ENCODE results near the gene JMJD8. TPM values are rescaled to one million over a fixed set of nuclear protein-coding genes. Genes with fewer than 3 reads are reported as not detected.

Gene JMJD8
- polyA plus RNA-seq, 3 donors = 28.7 to 45.3 (median 33.5) TPM

- H3K4me1 Mint-ChIP-seq = peaks cover 26% of the 10 kb centered on the region
- H3K27ac ChIP-seq (ENCODE audit: low read depth in 1 of 2, low read length in 2 of 2) = peak overlapping the region; percentile 52 to 74
- intact Hi-C loops (cut with micrococcal nuclease) = loop anchor here (5.0 kb wide), 2 partner anchors 44 to 94 kb away; partner anchors contain the start of gene METTL26 (in 1 of the 2)
- peaks cover 10 to 20% (median 10%) of the 10 kb centered on the region in 3 donors for H3K27me3 Mint-ChIP-seq (ENCODE audit: low read depth in 3 of 3)
- H3K4me1 ChIP-seq (ENCODE audit: control insufficient read depth in 1 of 2, insufficient read depth in 2 of 2, low read length in 2 of 2) = peaks cover 38 to 63% of the 10 kb centered on the region in 2 donors
- peaks cover 10 to 20% of the 10 kb centered on the region in 2 donors for H3K36me3 ChIP-seq (replicated peaks in 1 of 2; ENCODE audit: control insufficient read depth in 1 of 2, insufficient read depth in 2 of 2, low read length in 2 of 2)
- peaks cover 2 to 15% of the 10 kb centered on the region in 2 donors for H3K27me3 ChIP-seq (ENCODE audit: control insufficient read depth in 2 of 2, insufficient read depth in 2 of 2, low read length in 2 of 2)
- H3K9me3 Mint-ChIP-seq = no peaks in the 10 kb centered on the region
- peak; percentile 22 for TF ChIP-seq CTCF (IDR thresholded peaks at IDR 0.05)
- H3K27ac Mint-ChIP-seq = peak overlapping the region in 5 of 7 donors; percentile 20 to 73 (median 50)
- peak overlapping the region; percentile 78 for H3K9ac ChIP-seq (ENCODE audit: insufficient read depth, low read length, poor library complexity, severe bottlenecking)
- H3K4me3 Mint-ChIP-seq = peak overlapping the region; percentile 74 to 76
- no peaks in the 10 kb centered on the region for H3K9me3 ChIP-seq (replicated peaks in 1 of 2; ENCODE audit: control insufficient read depth in 1 of 2, insufficient read depth in 1 of 2, low read length in 2 of 2)
- peaks cover 17 to 23% of the 10 kb centered on the region in 2 donors for H3K36me3 Mint-ChIP-seq
- peak; percentile 20 to 46 (median 30) for DNase-seq
- peak overlapping the region; percentile 58 to 82 (median 76) for H3K4me3 ChIP-seq (replicated peaks in 1 of 3; ENCODE audit: low read depth in 2 of 3, low read length in 3 of 3)
- peaks cover 33% of the 10 kb centered on the region for H3K79me2 ChIP-seq (ENCODE audit: insufficient read depth, low read length)
- peaks cover 32% of the 10 kb centered on the region for H4K20me1 ChIP-seq (ENCODE audit: insufficient read depth, low read length)
- peak overlapping the region; percentile 95 for H3K4me2 ChIP-seq (replicated peaks; ENCODE audit: extremely low read depth, low read length, poor library complexity, severe bottlenecking)
- H2AFZ ChIP-seq (ENCODE audit: insufficient read depth, low read depth, low read length, poor library complexity, severe bottlenecking) = peak overlapping the region; percentile 79
- WGBS (ENCODE audit: insufficient coverage) = 46% methylated on average over 36 of the region's 44 CpGs
Measured at GRCh38 chr16:680967-681745, 3.0 kb downstream of the JMJD8 start.

- peaks cover 14 to 21% of the 10 kb centered on the region in 2 donors for H3K36me3 Mint-ChIP-seq
- peak overlapping the region; percentile 95 for H3K4me2 ChIP-seq (replicated peaks; ENCODE audit: extremely low read depth, low read length, poor library complexity, severe bottlenecking)
- H3K4me1 Mint-ChIP-seq = peaks cover 26% of the 10 kb centered on the region
- peak overlapping the region; percentile 52 to 74 for H3K27ac ChIP-seq (ENCODE audit: low read depth in 1 of 2, low read length in 2 of 2)
- no peak for DNase-seq
- peak overlapping the region in 4 of 7 donors; percentile 20 to 73 (median 56) for H3K27ac Mint-ChIP-seq
- H3K4me3 ChIP-seq (replicated peaks in 1 of 3; ENCODE audit: low read depth in 2 of 3, low read length in 3 of 3) = peak overlapping the region; percentile 58 to 82 (median 76)
- H3K9me3 Mint-ChIP-seq = no peaks in the 10 kb centered on the region
- under 1% methylated on average over 34 of the region's 38 CpGs for WGBS (ENCODE audit: insufficient coverage)
- peak overlapping the region; percentile 74 to 76 for H3K4me3 Mint-ChIP-seq
- no peaks in the 10 kb centered on the region for H3K9me3 ChIP-seq (replicated peaks in 1 of 2; ENCODE audit: control insufficient read depth in 1 of 2, insufficient read depth in 1 of 2, low read length in 2 of 2)
- H4K20me1 ChIP-seq (ENCODE audit: insufficient read depth, low read length) = peaks cover 32% of the 10 kb centered on the region
- peak overlapping the region; percentile 79 for H2AFZ ChIP-seq (ENCODE audit: insufficient read depth, low read depth, low read length, poor library complexity, severe bottlenecking)
- H3K4me1 ChIP-seq (ENCODE audit: control insufficient read depth in 1 of 2, insufficient read depth in 2 of 2, low read length in 2 of 2) = peaks cover 38 to 58% of the 10 kb centered on the region in 2 donors
- peaks cover 33% of the 10 kb centered on the region for H3K79me2 ChIP-seq (ENCODE audit: insufficient read depth, low read length)
- peaks cover 10 to 20% of the 10 kb centered on the region in 2 donors for H3K36me3 ChIP-seq (replicated peaks in 1 of 2; ENCODE audit: control insufficient read depth in 1 of 2, insufficient read depth in 2 of 2, low read length in 2 of 2)
- intact Hi-C loops (cut with micrococcal nuclease) = loop anchor here (5.0 kb wide), 2 partner anchors 43 to 93 kb away; partner anchors contain the start of gene METTL26 (in 1 of the 2)
- peak overlapping the region; percentile 78 for H3K9ac ChIP-seq (ENCODE audit: insufficient read depth, low read length, poor library complexity, severe bottlenecking)
- H3K27me3 Mint-ChIP-seq (ENCODE audit: low read depth in 3 of 3) = peaks cover 13 to 25% (median 15%) of the 10 kb centered on the region in 3 donors
- TF ChIP-seq CTCF (IDR thresholded peaks at IDR 0.05) = no peak
- H3K27me3 ChIP-seq (ENCODE audit: control insufficient read depth in 2 of 2, insufficient read depth in 2 of 2, low read length in 2 of 2) = peaks cover 3 to 21% of the 10 kb centered on the region in 2 donors
Measured at GRCh38 chr16:680625-680945, 3.5 kb downstream of the JMJD8 start.
